ENCODE results near the gene TENM4. TPM values are rescaled to one million over a fixed set of nuclear protein-coding genes. Genes with fewer than 3 reads are reported as not detected.

TENM4 gene
- total RNA-seq, 1 donor: 10.4 TPM

DNA sequence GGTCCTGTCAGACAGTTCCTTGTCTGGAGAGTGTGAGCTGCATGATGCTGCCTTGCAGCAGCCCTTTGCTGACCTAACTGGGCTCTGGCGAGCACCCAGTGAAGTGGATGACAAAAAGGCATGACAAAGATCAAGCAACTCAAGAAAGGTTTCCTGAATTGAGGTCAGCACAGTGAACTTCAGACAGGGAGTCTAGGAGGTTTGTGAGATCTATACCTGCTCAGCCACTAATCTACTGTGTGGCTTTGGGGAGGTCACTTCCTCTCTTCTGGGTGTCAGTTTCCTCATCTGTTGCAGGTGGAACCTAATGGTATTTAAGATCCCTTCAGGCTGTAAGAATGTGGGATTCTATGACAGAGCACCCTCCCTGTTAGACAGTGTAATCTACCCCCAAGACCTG, 652.3 kb downstream of the TENM4 start:
- DNase-seq (ENCODE audit: low read depth): no peak
- TF ChIP-seq, protein P1, sequence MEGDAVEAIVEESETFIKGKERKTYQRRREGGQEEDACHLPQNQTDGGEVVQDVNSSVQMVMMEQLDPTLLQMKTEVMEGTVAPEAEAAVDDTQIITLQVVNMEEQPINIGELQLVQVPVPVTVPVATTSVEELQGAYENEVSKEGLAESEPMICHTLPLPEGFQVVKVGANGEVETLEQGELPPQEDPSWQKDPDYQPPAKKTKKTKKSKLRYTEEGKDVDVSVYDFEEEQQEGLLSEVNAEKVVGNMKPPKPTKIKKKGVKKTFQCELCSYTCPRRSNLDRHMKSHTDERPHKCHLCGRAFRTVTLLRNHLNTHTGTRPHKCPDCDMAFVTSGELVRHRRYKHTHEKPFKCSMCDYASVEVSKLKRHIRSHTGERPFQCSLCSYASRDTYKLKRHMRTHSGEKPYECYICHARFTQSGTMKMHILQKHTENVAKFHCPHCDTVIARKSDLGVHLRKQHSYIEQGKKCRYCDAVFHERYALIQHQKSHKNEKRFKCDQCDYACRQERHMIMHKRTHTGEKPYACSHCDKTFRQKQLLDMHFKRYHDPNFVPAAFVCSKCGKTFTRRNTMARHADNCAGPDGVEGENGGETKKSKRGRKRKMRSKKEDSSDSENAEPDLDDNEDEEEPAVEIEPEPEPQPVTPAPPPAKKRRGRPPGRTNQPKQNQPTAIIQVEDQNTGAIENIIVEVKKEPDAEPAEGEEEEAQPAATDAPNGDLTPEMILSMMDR (IDR thresholded peaks at IDR 0.05; ENCODE audit: insufficient read depth, low read depth, low read length): no peak
- no peak overlapping the region for H3K4me3 ChIP-seq (ENCODE audit: low read depth, low read length)

DNA sequence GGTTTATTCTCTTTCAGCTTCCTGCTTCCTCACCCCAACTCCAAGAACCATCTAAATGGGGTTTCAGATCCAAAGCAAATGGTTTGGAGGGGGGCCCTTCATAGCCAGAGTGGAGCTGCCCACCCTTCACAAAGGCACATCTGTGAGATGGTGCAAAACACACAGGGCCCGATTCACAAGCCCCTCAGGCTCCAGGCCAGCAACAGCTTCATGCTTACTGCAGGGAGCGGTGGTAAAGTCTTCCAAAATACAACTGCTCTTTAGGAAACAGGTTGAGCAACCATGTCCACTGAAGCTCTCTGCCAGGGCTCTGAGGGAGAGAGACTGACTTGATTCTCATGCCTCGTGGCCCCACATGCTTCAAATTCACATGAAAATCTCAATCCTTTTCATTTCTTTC, 653.1 kb downstream of the TENM4 start:
- DNase-seq (ENCODE audit: low read depth): no peak
- TF ChIP-seq, protein P1 (IDR thresholded peaks at IDR 0.05; ENCODE audit: insufficient read depth, low read depth, low read length): no peak
- no peak overlapping the region for H3K4me3 ChIP-seq (ENCODE audit: low read depth, low read length)

DNA sequence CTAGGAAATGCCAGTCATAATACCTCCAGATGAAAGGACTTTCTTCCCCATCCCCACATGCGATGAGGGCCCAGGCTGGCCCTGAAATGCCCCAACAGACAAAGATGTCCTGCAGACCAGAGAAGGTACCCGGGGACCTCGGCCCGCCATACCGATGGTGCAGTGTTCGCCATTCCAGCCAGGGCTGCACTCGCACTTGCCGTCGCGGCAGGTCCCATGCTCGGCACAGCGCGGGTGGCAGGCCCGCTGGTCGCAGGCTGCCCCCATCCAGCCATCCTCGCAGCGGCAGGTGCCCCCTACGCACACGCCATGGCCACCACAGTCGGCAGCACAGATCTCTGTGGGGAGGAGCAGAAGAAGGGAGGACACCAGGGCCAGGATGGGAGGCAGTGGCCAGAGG, 654.1 kb downstream of the TENM4 start:
- TF ChIP-seq, protein P1 (IDR thresholded peaks at IDR 0.05; ENCODE audit: insufficient read depth, low read depth, low read length): no peak
- DNase-seq (ENCODE audit: low read depth): no peak
- H3K4me3 ChIP-seq (ENCODE audit: low read depth, low read length): no peak overlapping the region

DNA sequence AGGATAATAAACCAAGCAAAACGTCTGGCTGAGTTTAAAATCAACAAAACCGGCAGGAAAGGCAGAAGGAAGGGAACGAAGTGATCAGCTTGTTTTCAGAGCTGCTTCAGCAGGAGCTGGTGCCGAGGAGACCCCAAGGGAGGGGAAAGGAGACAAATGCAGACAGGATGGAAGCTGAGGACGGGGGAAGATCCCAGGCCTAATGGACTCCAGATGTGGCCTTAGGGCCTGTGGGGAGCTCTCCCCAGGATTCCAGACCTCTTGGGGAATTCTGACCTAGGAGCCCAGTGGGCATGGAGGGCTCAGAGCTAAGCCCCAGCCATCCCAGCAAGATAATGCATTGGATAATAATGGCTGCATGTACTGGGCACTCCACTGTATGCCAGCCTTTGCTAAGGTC, 654.7 kb downstream of the TENM4 start:
- no peak overlapping the region for H3K4me3 ChIP-seq (ENCODE audit: low read depth, low read length)
- TF ChIP-seq, protein P1 (IDR thresholded peaks at IDR 0.05; ENCODE audit: insufficient read depth, low read depth, low read length): no peak
- DNase-seq (ENCODE audit: low read depth): no peak

DNA sequence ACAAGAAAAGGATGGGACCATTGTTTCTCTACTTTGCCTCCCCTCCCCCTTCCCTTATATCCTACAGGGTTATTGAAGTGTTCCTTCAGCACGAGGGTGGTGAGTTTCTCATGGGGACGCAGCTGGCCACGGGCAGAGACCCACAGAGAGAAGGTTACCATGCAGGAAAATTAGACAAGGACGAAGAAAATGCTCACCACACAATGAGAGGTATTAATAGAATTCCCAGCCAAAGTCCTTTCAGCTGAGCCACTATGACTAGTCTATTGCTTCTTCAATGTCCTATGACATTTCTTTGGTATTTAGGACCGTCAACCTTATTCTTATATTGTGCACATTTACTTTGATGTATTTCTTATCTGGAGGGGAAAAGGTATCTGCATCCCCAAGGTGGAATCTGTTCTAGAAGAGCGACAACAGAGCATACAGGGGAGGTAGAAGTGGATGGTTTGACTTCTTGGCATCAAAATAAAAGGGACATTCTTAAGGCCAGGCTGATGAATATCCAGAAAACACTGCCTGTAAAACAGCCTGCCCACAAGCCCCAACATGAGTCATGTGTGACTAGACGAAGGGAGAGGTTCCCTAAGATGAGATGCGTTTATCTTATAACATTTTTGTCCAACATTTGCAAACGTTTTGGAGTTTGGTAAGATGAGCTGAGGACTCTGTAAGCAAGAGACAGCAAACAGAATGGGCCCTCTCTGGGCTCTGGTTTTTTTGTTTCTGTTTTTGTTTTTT, 656.3 kb downstream of the TENM4 start:
- DNase-seq (ENCODE audit: low read depth): peak; percentile 27
- H3K4me3 ChIP-seq (ENCODE audit: low read depth, low read length): no peak overlapping the region
- TF ChIP-seq, protein P1 (IDR thresholded peaks at IDR 0.05; ENCODE audit: insufficient read depth, low read depth, low read length): no peak

DNA sequence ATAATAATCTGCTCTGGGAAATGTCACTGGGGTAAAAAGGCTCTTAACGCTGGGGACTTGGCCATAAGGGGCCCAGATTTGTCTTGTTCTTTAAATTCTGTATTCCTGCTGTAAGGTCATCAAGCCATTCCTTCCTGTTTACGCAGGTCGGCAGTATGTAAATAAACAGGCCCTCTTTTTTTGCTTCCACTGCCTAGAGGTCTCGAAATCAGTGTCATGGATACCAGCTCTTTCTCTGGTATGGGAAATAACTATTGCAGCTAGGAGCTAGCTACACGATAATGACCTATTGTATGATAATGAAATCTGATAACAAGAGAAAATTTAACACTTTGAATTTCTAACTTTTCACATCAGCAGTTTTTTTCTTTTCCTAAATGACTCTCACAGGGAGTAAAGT, 657.0 kb downstream of the TENM4 start:
- DNase-seq (ENCODE audit: low read depth): no peak
- TF ChIP-seq, protein P1 (IDR thresholded peaks at IDR 0.05; ENCODE audit: insufficient read depth, low read depth, low read length): no peak
- H3K4me3 ChIP-seq (ENCODE audit: low read depth, low read length): no peak overlapping the region

DNA sequence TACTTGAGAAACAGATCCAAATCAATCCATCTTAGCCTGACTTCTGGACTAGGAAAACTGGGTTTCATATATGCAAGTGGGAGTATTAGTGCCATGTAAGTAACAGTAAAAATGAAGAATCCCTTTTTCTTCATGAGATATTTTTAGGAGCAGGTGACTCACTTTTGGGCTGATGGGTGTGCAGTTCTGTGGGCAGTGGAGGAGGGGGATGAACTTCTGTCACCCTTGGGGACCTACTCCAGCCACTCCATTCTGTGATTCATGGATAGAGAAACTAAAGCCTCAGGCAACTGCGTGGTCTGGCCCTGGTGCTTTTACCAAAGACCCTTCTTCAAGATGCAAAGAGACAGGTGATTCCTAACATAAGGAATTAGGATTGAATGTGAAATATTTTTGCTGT, 657.5 kb downstream of the TENM4 start:
- TF ChIP-seq, protein P1 (IDR thresholded peaks at IDR 0.05; ENCODE audit: insufficient read depth, low read depth, low read length): no peak
- no peak overlapping the region for H3K4me3 ChIP-seq (ENCODE audit: low read depth, low read length)
- DNase-seq (ENCODE audit: low read depth): no peak
